Mesenchymal stem cell (in vitro differentiated cells and primary cell): ENCODE data around the gene BAIAP3.

ENCODE experiments used
- DNase-seq: peaks from one replicate; pipeline ENCODE4 v3.0.0-alpha.2; 2013
- H2AFZ ChIP-seq: one replicate; pipeline ENCODE4 v1.6.1; 2013; ENCODE audit warnings: low read depth, mild to moderate bottlenecking, control low read depth, inconsistent platforms, low read length, moderate library complexity
- H2AK5ac ChIP-seq: 2 replicates; pipeline ENCODE4 v1.6.1; 2013; ENCODE audit warnings: low read length, moderate library complexity, mild to moderate bottlenecking, inconsistent platforms; ENCODE audit not compliant: severe bottlenecking
- H2BK120ac ChIP-seq: one replicate; pipeline ENCODE4 v1.6.1; 2013; ENCODE audit warnings: low read depth, mild to moderate bottlenecking, inconsistent platforms, low read length, moderate library complexity
- H2BK12ac ChIP-seq, 2 experiments: one replicate each; pipeline ENCODE4 v1.6.1; 2013; ENCODE audit warnings: inconsistent platforms in 2 of 2, low read length in 2 of 2, mild to moderate bottlenecking in 2 of 2, moderate library complexity in 2 of 2, control low read depth in 1 of 2
- H2BK15ac ChIP-seq: one replicate; pipeline ENCODE4 v1.6.1; 2013; ENCODE audit warnings: mild to moderate bottlenecking, low read depth, inconsistent platforms; ENCODE audit not compliant: poor library complexity, severe bottlenecking
- H2BK5ac ChIP-seq: 2 replicates; pipeline ENCODE4 v1.6.1; 2013; ENCODE audit warnings: low read depth, mild to moderate bottlenecking, low read length, control low read depth, inconsistent platforms; ENCODE audit not compliant: poor library complexity, severe bottlenecking
- H3K14ac ChIP-seq, 2 experiments: one replicate each; pipeline ENCODE4 v1.6.1; 2013; ENCODE audit warnings: inconsistent platforms in 2 of 2, low read length in 2 of 2, control low read depth in 1 of 2, mild to moderate bottlenecking in 1 of 2, moderate library complexity in 1 of 2
- H3K18ac ChIP-seq, 2 experiments: one replicate each; pipeline ENCODE4 v1.6.1; 2013; ENCODE audit warnings: inconsistent platforms in 2 of 2, low read length in 2 of 2, control low read depth in 1 of 2, low read depth in 1 of 2, mild to moderate bottlenecking in 1 of 2
- H3K23ac ChIP-seq, 2 experiments: one replicate each; pipeline ENCODE4 v1.6.1; 2013; ENCODE audit warnings: inconsistent platforms in 2 of 2, low read length in 2 of 2, mild to moderate bottlenecking in 2 of 2, moderate library complexity in 2 of 2, control low read depth in 1 of 2
- H3K27ac ChIP-seq: 2 replicates; pipeline ENCODE4 v1.5.1; 2013; ENCODE audit warnings: mild to moderate bottlenecking, moderate library complexity, low read length, control low read depth, inconsistent platforms; ENCODE audit not compliant: poor library complexity, severe bottlenecking
- H3K27me3 ChIP-seq, 2 experiments: 2 replicates each; pipeline versions ENCODE4 v1.6.1 to v1.7.0; 2013; ENCODE audit warnings: low read length in 2 of 2, mild to moderate bottlenecking in 2 of 2, moderate library complexity in 2 of 2, control low read depth in 1 of 2, inconsistent platforms in 1 of 2; ENCODE audit not compliant: control insufficient read depth in 1 of 2, insufficient read depth in 1 of 2
- H3K36me3 ChIP-seq, 2 experiments: 2 replicates each; pipeline versions ENCODE4 v1.6.1 to v1.7.0; 2013; ENCODE audit warnings: low read length in 2 of 2, control low read depth in 1 of 2, inconsistent platforms in 1 of 2, low read depth in 1 of 2, mild to moderate bottlenecking in 1 of 2; ENCODE audit not compliant: insufficient read depth in 2 of 2, control insufficient read depth in 1 of 2
- H3K4ac ChIP-seq, 2 experiments: one replicate each; pipeline ENCODE4 v1.6.1; 2013; ENCODE audit warnings: inconsistent platforms in 2 of 2, low read length in 2 of 2, mild to moderate bottlenecking in 2 of 2, moderate library complexity in 2 of 2, control low read depth in 1 of 2, low read depth in 1 of 2
- H3K4me1 ChIP-seq: 2 replicates; pipeline ENCODE4 v1.6.1; 2013; ENCODE audit warnings: low read depth, low read length, control low read depth; ENCODE audit not compliant: control insufficient read depth, insufficient read depth
- H3K4me2 ChIP-seq: 2 replicates; pipeline ENCODE4 v1.6.1; 2013; ENCODE audit warnings: low read length, mild to moderate bottlenecking, inconsistent platforms; ENCODE audit not compliant: poor library complexity, severe bottlenecking
- H3K4me3 ChIP-seq, 2 experiments: 2 replicates each; pipeline versions ENCODE4 v1.5.1 to v1.7.0; 2013; ENCODE audit warnings: low read length in 2 of 2, mild to moderate bottlenecking in 2 of 2, control low read depth in 1 of 2, low read depth in 1 of 2; ENCODE audit not compliant: insufficient read depth in 1 of 2
- H3K79me1 ChIP-seq: replicated peaks from 2 replicates; pipeline ENCODE4 v1.6.1; 2013; ENCODE audit warnings: mild to moderate bottlenecking, control low read depth, low read length, inconsistent platforms; ENCODE audit not compliant: poor library complexity, severe bottlenecking
- H3K9ac ChIP-seq: 2 replicates; pipeline ENCODE4 v1.7.0; 2013; ENCODE audit warnings: mild to moderate bottlenecking, low read length, moderate library complexity
- H3K9me3 ChIP-seq: 2 replicates; pipeline ENCODE4 v1.7.0; 2013; ENCODE audit warnings: mild to moderate bottlenecking, low read length; ENCODE audit not compliant: control insufficient read depth
- H4K8ac ChIP-seq: one replicate; pipeline ENCODE4 v1.6.1; 2013; ENCODE audit warnings: inconsistent platforms, mild to moderate bottlenecking, low read length, moderate library complexity
- H4K91ac ChIP-seq: one replicate; pipeline ENCODE4 v1.6.1; 2013; ENCODE audit warnings: mild to moderate bottlenecking, low read length, inconsistent platforms
- WGBS: methylation state at CpG from one replicate; pipeline ENCODE4 v1.1.7; 2013; ENCODE audit warnings: mixed read lengths; 5-methylcytosine and 5-hydroxymethylcytosine counted together

BAIAP3 gene

DNA sequence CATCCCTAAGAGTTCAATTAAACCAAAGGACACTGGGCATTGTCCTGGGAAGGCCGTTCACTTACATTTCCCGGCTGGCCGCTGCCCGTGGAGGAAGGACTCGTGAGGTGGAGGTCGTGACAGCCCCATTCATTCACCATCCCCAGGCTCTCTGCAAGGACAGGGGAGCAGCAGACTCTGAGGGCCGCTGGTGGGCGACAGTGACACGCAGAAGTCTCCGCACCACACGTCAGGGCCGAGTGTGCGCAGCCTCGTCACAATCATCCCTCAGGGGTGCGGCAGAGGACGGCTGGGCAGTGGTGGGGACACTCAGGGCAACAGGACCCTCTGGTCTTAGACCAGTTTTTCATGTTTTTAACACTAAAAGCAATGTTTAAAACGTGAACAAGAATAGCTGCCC, 59.4 kb downstream of the BAIAP3 start:
- Histone ChIP-seq H3K4me3 (no peak overlapping the region), H3K27me3 (no peaks in the 10 kb centered on the region), H2BK12ac (no peak overlapping the region), H2AK5ac (no peak overlapping the region), H2BK120ac (no peak overlapping the region), H3K23ac (no peak overlapping the region), H2BK5ac (no peak overlapping the region), H3K9ac (no peak overlapping the region), H3K9me3 (no peaks in the 10 kb centered on the region), H3K27ac (no peak overlapping the region), H4K8ac (no peak overlapping the region), H2BK15ac (no peak overlapping the region), H3K79me1 (peaks cover 1% of the 10 kb centered on the region), H3K18ac (no peak overlapping the region), H3K4me2 (no peak overlapping the region), H3K4me1 (no peaks in the 10 kb centered on the region), H3K36me3 (peaks cover 47 to 64% of the 10 kb centered on the region in 2 experiments), H4K91ac (no peak overlapping the region), H3K4ac (no peak overlapping the region), H3K14ac (no peak overlapping the region), H2AFZ (no peak overlapping the region)
- no peak for DNase-seq
- 94% methylated on average over 17 of the region's 17 CpGs for WGBS

DNA sequence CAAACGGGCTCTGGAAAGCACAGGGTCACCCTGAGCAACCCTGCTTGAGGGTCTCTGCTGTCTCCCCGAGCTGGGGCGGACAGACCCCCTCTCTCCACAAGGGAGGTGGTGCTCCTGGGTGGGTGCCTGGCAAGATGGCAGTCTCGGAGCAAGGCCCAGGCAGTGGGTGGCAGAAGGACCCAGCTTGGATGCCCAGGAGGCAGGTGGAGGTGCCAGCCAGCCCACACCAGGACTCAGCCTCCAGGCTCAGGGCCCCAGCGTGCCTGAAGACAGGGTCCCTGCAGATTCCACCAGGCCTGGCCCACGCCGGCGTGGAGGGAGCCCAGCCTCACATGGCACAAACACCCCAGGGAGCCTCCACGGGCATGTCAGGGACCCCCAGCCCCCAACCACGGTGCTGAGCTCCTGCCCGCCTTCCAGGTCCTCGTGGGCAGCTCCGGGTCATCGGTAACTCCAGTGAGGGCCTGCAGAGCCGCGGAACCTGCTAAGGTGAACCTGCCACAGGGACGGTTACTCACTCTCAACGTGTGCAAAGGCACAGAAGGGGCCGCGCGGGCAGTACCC, 60.2 kb downstream of the BAIAP3 start:
- Histone ChIP-seq H3K4ac (no peak overlapping the region), H4K8ac (no peak overlapping the region), H2BK12ac (no peak overlapping the region), H2AFZ (no peak overlapping the region), H2BK15ac (no peak overlapping the region), H3K14ac (no peak overlapping the region), H3K9ac (no peak overlapping the region), H3K27ac (no peak overlapping the region), H3K4me2 (no peak overlapping the region), H3K79me1 (no peaks in the 10 kb centered on the region), H3K18ac (no peak overlapping the region), H4K91ac (no peak overlapping the region), H2BK120ac (no peak overlapping the region), H3K4me1 (peaks cover 2% of the 10 kb centered on the region), H3K23ac (no peak overlapping the region), H2AK5ac (no peak overlapping the region), H2BK5ac (no peak overlapping the region), H3K9me3 (no peaks in the 10 kb centered on the region), H3K27me3 (no peaks in the 10 kb centered on the region), H3K4me3 (no peak overlapping the region), H3K36me3 (peaks cover 54 to 61% of the 10 kb centered on the region in 2 experiments)
- DNase-seq = no peak
- 96% methylated on average over 21 of the region's 21 CpGs for WGBS

DNA sequence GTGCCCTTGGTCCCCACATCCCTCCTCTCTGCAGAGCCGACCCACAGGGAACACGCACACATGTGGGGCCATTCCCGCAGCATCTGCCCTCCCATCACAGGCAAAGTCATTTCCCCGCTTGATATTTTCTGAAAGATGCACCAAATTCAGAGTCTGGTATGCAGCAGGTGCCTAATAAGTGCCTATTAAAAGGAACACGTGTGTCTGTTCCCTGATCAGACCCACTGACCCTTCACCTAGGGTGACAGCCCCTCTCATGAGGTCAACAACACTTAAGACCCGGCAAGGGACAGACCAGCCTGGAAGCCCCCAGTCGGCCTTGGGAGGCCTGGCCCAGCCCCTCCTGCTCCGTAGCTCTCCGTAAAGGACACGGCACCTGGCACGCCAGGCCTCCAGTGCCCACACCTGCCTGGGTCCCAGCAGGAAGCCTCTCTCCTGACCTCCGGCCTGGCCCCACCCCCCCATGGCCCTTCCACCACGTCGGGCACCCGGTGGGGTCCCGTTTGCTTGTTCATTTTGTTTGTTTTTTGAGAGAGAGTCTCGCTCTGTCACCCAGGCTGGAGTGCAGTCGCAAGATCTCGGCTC, 61.0 kb downstream of the BAIAP3 start:
- H3K23ac ChIP-seq = no peak overlapping the region
- peaks cover 62 to 63% of the 10 kb centered on the region in 2 experiments for H3K36me3 ChIP-seq
- no peak overlapping the region for H2BK5ac ChIP-seq
- H3K27ac ChIP-seq = no peak overlapping the region
- no peak overlapping the region for H2BK12ac ChIP-seq
- no peak overlapping the region for H4K91ac ChIP-seq
- H3K4me1 ChIP-seq = peaks cover 2% of the 10 kb centered on the region
- H3K4ac ChIP-seq = no peak overlapping the region
- H2BK15ac ChIP-seq = no peak overlapping the region
- no peak overlapping the region for H3K9ac ChIP-seq
- no peaks in the 10 kb centered on the region for H3K79me1 ChIP-seq
- no peak for DNase-seq
- H3K27me3 ChIP-seq = no peaks in the 10 kb centered on the region
- no peak overlapping the region for H3K4me2 ChIP-seq
- no peak overlapping the region for H2AFZ ChIP-seq
- H3K18ac ChIP-seq = no peak overlapping the region
- no peak overlapping the region for H2BK120ac ChIP-seq
- no peak overlapping the region for H3K4me3 ChIP-seq
- WGBS = 91% methylated on average over 19 of the region's 19 CpGs
- no peak overlapping the region for H4K8ac ChIP-seq
- no peaks in the 10 kb centered on the region for H3K9me3 ChIP-seq
- no peak overlapping the region for H2AK5ac ChIP-seq
- H3K14ac ChIP-seq = no peak overlapping the region

DNA sequence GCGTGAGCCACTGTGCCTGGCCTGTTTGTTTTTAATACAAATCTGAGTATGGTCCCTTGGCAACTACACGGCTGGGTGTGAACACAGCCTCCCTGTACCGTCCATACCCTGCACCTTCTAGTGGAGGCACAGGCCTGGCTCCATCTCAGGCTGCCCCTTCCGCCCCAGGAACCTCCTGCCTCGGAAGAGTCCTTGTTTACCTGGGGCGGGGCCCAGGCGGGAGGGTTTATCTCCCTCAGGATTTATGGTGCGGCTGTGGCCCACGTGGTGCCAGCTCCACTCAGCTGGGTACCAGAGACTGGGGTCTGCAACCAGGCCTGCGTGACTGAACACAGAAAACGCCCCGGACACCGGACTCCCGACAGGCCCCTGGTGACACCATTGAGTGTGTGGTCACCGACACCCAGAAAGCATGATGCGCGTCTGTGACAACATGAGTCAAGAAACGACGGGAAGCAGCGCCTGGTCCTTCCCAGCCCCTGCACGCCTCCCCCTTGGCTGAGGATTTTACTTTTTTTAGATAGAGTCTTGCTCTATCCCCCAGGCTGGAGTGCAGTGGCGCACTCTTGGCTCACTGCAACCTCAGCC, 62.1 kb downstream of the BAIAP3 start:
- no peaks in the 10 kb centered on the region for H3K9me3 ChIP-seq
- H3K4me2 ChIP-seq = no peak overlapping the region
- no peak overlapping the region for H3K23ac ChIP-seq

More for the DNA sequence above, 62.1 kb downstream of the BAIAP3 start:
- Histone ChIP-seq H3K27me3 (no peaks in the 10 kb centered on the region), H3K36me3 (peaks cover 61% of the 10 kb centered on the region in 2 experiments), H4K8ac (no peak overlapping the region), H2BK5ac (no peak overlapping the region), H3K14ac (no peak overlapping the region), H2BK120ac (no peak overlapping the region), H2BK15ac (no peak overlapping the region), H3K79me1 (no peaks in the 10 kb centered on the region), H3K4ac (no peak overlapping the region), H3K4me3 (no peak overlapping the region), H3K18ac (no peak overlapping the region), H4K91ac (no peak overlapping the region), H2AFZ (no peak overlapping the region), H3K27ac (no peak overlapping the region), H3K9ac (no peak overlapping the region), H2AK5ac (no peak overlapping the region), H2BK12ac (no peak overlapping the region), H3K4me1 (peaks cover 2% of the 10 kb centered on the region)
- WGBS = 93% methylated on average over 22 of the region's 22 CpGs
- no peak for DNase-seq
